Measurements from ENCODE around the gene GNPTG.
A peak's percentile ranks its signal among the peaks of the same experiment; 100 is the strongest.

GRCh38 chr16:1330260-1330914 is 21.3 kb upstream of the GNPTG start:
- no peak for TF ChIP-seq CBX5 (IDR thresholded peaks at IDR 0.05; ENCODE audit: low read depth, low read length)
- no peak for TF ChIP-seq EZH2 (IDR thresholded peaks at IDR 0.05; ENCODE audit: low read depth, low read length, severe bottlenecking)
- TF ChIP-seq POLR2AphosphoS5 (IDR thresholded peaks at IDR 0.05; ENCODE audit: low read depth, low read length): no peak
- peak; percentile 77 to 92 (median 91) for TF ChIP-seq CTCF (IDR thresholded peaks at IDR 0.05; ENCODE audit: control extremely low read depth in 1 of 3, insufficient read depth in 1 of 3, low read depth in 1 of 3, low read length in 3 of 3)
- TF ChIP-seq POLR2A (IDR thresholded peaks at IDR 0.05; ENCODE audit: control extremely low read depth in 1 of 2, low read depth in 2 of 2, low read length in 2 of 2): no peak
- no peak for TF ChIP-seq GTF2F1 (IDR thresholded peaks at IDR 0.05; ENCODE audit: borderline replicate concordance, low read depth, low read length)
- TF ChIP-seq CEBPB (IDR thresholded peaks at IDR 0.05; ENCODE audit: low read depth, low read length): no peak
